Measurements from ENCODE around the gene ARHGAP25.

Gene ARHGAP25

DNA sequence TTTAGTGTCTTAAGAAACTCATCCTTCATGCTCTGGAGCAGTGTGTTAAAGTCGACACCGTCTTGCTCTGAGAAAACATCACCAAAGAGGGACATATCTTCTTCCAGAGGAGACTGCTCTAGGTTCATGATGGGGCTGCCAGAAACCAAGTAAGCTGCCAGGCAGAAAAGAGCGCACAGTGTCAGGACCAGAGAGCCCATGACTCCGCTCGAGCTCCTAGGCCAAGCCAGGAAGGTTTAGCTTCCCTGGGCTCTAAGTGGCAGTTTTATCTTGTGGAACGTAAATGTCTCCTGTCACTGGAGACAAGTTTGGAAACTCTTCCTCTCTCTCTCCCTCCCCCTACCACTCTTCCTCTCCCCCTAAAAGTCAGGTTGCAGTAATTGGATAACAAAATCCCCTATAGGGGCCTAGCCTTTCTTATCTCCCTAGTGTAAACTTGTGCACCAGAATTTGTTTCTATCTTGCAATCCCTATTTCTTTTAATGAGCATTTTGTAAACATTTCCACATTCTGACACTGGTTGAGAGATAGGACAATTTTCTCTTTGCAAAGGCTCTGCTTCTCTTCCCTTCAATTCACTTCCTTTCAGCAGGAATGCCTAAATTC lies 136.7 kb downstream of the ARHGAP25 start, which contains the start of gene BMP10:
Gene BMP10 (minus strand): TSS at position 239 of the 606 bp plus-strand sequence. CDS start 39 bp downstream, at position 200.
- no peak for DNase-seq (ENCODE audit: low spot score)
